HFFc6 (cell line): ENCODE data around the gene EPC1. TPM values are rescaled to one million over a fixed set of nuclear protein-coding genes. Genes with fewer than 3 reads are reported as not detected.
"Not testable (repeated sequence)": the region's sequence is repeated elsewhere in the genome, so short reads cannot be mapped to it uniquely, and the experiment has no call there.

Source experiments
- DNase-seq: peaks from one replicate; pipeline ENCODE4 v3.0.0-alpha.2; 2018
- H3K27ac Mint-ChIP-seq: 2 replicates; pipeline ENCODE4 v1.8.0; 2020; ENCODE audit warnings: mild to moderate bottlenecking, mixed read lengths
- H3K27me3 Mint-ChIP-seq: 2 replicates; pipeline ENCODE4 v1.8.0; 2021; ENCODE audit warnings: mild to moderate bottlenecking, moderate library complexity, mixed read lengths; ENCODE audit not compliant: insufficient read depth
- H3K36me3 Mint-ChIP-seq: 2 replicates; pipeline ENCODE4 v1.8.0; 2021; ENCODE audit warnings: low read depth, mixed read lengths
- H3K4me1 Mint-ChIP-seq: 2 replicates; pipeline ENCODE4 v1.8.0; 2020; ENCODE audit warnings: low read depth, mixed read lengths
- H3K4me3 Mint-ChIP-seq: 2 replicates; pipeline ENCODE4 v1.8.0; 2020; ENCODE audit warnings: mild to moderate bottlenecking, moderate library complexity, mixed read lengths
- H3K9me3 Mint-ChIP-seq: 2 replicates; pipeline ENCODE4 v1.8.0; 2020; ENCODE audit warnings: mild to moderate bottlenecking, mixed read lengths
- total RNA-seq, 6 experiments: library from RNA; stranded (reverse); fragmentation: NEBNext Ultra II Directional; extraction: Animal tissue kit (Norgen Biotek cat#: 25700); gene quantifications; 2 replicates in 1 of 6; 3 replicates in 5 of 6; pipeline ENCODE4 v1.2.3, GENCODE V29; 2021
- TF ChIP-seq, protein P1 (sequence below): fragments of 200-600 bp; sonication (generic); IDR thresholded peaks from 2 replicates; pipeline ENCODE4 v1.5.0; 2021; ENCODE audit warnings: antibody characterized with exemption, mild to moderate bottlenecking

The EPC1 gene
- total RNA-seq, 6 experiments from 2014 or later: 16.5 to 19.3 (median 17.5) TPM

DNA sequence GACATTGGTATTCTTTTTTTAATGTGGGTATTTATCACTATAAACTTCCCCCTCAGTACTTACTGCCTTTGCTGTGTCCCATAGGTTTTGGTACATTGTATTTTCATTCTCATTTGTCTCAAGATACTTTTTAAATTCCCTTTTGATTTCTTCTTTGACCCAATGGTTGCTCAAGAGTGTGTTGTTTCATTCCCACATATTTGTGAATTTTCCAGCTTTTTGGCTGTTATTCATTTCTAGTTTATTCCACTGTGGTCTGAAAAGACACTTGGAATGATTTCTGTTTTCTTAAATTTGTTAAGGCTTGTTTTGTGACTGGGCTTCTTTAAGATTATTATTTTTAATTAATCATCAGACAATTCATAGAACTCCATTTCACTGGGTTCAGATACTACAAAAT, 105.0 kb downstream of the EPC1 start:
- Mint-ChIP-seq H3K4me3 (no peak overlapping the region), H3K4me1 (peaks cover 55% of the 10 kb centered on the region), H3K27me3 (peaks cover 16% of the 10 kb centered on the region), H3K36me3 (peaks cover 4% of the 10 kb centered on the region; the same call in 1 of the 2 replicates), H3K9me3 (no peaks in the 10 kb centered on the region), H3K27ac (no peak overlapping the region)
- DNase-seq: no peak
- TF ChIP-seq, protein P1, sequence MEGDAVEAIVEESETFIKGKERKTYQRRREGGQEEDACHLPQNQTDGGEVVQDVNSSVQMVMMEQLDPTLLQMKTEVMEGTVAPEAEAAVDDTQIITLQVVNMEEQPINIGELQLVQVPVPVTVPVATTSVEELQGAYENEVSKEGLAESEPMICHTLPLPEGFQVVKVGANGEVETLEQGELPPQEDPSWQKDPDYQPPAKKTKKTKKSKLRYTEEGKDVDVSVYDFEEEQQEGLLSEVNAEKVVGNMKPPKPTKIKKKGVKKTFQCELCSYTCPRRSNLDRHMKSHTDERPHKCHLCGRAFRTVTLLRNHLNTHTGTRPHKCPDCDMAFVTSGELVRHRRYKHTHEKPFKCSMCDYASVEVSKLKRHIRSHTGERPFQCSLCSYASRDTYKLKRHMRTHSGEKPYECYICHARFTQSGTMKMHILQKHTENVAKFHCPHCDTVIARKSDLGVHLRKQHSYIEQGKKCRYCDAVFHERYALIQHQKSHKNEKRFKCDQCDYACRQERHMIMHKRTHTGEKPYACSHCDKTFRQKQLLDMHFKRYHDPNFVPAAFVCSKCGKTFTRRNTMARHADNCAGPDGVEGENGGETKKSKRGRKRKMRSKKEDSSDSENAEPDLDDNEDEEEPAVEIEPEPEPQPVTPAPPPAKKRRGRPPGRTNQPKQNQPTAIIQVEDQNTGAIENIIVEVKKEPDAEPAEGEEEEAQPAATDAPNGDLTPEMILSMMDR: no peak

DNA sequence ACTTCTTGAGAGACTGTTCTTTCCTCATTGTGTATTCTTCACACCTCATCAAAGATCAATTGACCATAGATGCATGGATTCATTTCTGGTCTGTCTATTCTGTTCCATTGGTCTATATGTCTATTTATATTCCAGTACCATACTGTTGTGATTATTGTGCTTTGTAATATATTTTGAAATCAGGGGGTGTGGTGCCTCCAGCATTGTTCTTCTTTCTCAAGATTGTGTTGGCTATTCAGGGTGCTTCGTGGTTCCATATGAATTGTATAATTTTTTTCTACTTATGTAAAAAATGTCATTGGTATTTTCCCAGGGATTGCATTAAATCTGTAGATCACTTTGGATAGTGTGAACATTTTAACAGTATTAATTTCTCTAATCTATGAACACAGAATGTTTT, 106.5 kb downstream of the EPC1 start:
- TF ChIP-seq, protein P1: no peak
- H3K4me3 Mint-ChIP-seq: no peak overlapping the region
- no peak overlapping the region for H3K27ac Mint-ChIP-seq
- H3K4me1 Mint-ChIP-seq: peaks cover 55% of the 10 kb centered on the region
- H3K27me3 Mint-ChIP-seq: peaks cover 12% of the 10 kb centered on the region
- no peak for DNase-seq
- H3K9me3 Mint-ChIP-seq: no peaks in the 10 kb centered on the region
- peaks cover 4% of the 10 kb centered on the region; the same call in 1 of the 2 replicates for H3K36me3 Mint-ChIP-seq

DNA sequence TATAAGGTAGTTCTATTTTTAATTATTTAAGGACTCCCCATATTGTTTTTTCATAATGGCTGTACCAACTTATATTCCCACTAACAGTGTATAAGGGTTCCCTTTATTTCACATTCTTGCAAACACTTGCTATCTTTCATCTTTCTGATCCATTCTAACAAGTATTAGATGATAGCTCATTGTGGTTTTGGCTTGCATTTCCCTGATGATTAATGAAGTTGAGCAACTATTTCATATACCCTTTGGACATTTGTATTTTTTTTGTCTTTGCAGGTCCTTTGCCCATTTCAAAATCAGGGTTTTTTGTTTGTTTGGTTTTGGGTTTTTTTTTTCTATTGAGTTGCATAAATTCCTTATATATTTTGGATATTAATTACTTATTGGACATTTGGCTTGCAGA, 107.2 kb downstream of the EPC1 start:
- H3K9me3 Mint-ChIP-seq: no peaks in the 10 kb centered on the region
- peak; percentile 76 for DNase-seq
- TF ChIP-seq, protein P1: no peak
- no peak overlapping the region for H3K27ac Mint-ChIP-seq
- H3K36me3 Mint-ChIP-seq: peaks cover 4% of the 10 kb centered on the region; the same call in 1 of the 2 replicates
- no peak overlapping the region for H3K4me3 Mint-ChIP-seq
- peaks cover 55% of the 10 kb centered on the region for H3K4me1 Mint-ChIP-seq
- H3K27me3 Mint-ChIP-seq: peaks cover 12% of the 10 kb centered on the region

DNA sequence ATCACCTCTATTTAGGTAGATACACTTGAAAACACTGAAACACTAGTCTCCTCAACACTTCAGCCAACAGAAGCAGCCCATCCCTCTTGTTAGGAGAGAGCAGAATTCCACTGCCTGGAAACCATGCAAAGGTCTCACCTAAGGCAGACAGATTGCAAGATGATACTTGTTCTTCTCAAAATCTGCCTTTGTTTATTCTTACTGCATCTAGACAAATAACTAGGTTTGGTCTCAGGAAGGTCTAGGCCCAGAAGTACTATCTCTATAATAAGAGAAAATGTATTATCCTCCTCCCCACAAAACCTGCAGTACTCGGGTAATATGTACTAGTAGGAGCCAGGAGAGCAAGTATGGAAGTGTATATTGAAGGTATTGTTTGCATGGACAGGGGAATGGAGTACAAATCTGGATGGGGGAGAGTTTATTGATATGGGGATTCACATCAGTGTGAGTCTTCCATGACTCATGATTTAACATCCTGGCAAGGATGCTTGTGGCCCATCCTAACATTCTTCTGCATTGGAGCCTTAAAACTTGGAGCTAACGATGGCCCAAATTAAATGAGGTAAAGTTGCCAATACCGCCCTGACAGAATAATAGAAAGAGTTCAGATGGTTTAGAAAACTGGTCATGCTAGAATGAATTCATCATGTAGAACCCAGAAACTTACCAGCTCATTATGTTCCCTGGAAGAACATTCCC, 109.2 kb downstream of the EPC1 start:
- H3K4me3 Mint-ChIP-seq: peak overlapping the region; percentile 33
- H3K27me3 Mint-ChIP-seq: peaks cover 13% of the 10 kb centered on the region
- peak overlapping the region; percentile 38 for H3K27ac Mint-ChIP-seq
- TF ChIP-seq, protein P1: no peak
- H3K36me3 Mint-ChIP-seq: peaks cover 4% of the 10 kb centered on the region; the same call in 1 of the 2 replicates
- DNase-seq: peak; percentile 65
- peaks cover 3% of the 10 kb centered on the region; the same call in 1 of the 2 replicates for H3K9me3 Mint-ChIP-seq
- H3K4me1 Mint-ChIP-seq: peaks cover 50% of the 10 kb centered on the region

DNA sequence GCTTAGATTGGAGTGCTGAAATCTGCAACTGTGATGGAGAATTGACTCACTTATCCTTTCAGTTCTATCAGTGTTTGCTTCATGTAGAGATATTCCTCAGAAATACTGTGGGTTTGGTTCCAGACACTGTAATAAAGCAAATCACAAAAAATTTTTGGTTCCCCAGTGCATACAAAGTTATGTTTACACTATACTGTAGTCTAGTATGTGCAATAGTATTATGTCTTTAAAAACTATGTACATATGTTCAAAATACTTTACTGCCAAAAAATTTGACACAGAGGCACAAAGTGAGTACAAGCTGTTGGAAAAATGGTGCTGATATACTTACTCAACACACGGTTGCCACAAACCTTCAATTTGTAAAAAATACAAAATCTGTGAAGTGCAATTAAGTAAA, 112.5 kb downstream of the EPC1 start:
- H3K4me3 Mint-ChIP-seq: no peak overlapping the region
- TF ChIP-seq, protein P1: no peak
- DNase-seq: no peak
- peaks cover 4% of the 10 kb centered on the region for H3K27me3 Mint-ChIP-seq
- H3K27ac Mint-ChIP-seq: no peak overlapping the region
- H3K36me3 Mint-ChIP-seq: no peaks in the 10 kb centered on the region
- peaks cover 24% of the 10 kb centered on the region for H3K4me1 Mint-ChIP-seq
- H3K9me3 Mint-ChIP-seq: peaks cover 3% of the 10 kb centered on the region; the same call in 1 of the 2 replicates

DNA sequence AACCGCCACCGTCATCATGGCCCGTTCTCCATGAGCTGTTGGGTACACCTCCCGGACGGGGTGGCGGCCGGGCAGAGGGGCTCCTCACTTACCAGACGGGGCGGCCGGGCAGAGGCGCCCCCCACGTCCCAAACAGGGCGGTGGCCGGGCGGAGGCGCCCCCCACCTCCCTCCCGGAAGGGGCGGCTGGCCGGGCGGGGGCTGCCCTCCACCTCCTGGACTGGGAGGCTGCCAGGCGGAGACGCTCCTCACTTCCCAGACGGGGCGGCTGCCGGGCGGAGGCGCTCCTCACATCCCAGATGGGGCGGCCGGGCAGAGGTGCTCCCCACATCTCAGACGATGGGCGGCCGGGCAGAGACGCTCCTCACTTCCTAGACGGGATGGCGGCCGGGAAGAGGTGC, 113.6 kb downstream of the EPC1 start:
- H3K27ac Mint-ChIP-seq, H3K4me3 Mint-ChIP-seq, DNase-seq, H3K36me3 Mint-ChIP-seq, H3K9me3 Mint-ChIP-seq, H3K27me3 Mint-ChIP-seq: not testable (repeated sequence)
- peaks cover 13% of the 10 kb centered on the region for H3K4me1 Mint-ChIP-seq
